ENCODE results near the gene SETD5.

- no peak for TF ChIP-seq POLR2A (IDR thresholded peaks at IDR 0.05)
- TF ChIP-seq CTCF (IDR thresholded peaks at IDR 0.05), result no peak
- TF ChIP-seq POLR2AphosphoS5 (IDR thresholded peaks at IDR 0.05), result no peak
These were observed 18.1 kb upstream of the SETD5 start for GRCh38 chr3:9379327-9379726.
